IPS-NIHi7 (cell line): ENCODE results near the gene UROC1.
A peak's percentile ranks its signal among the peaks of the same experiment; 100 is the strongest.

Experiments used
- DNase-seq: peaks from one replicate; pipeline ENCODE4 v3.0.0; 2012; ENCODE audit warnings: mixed read lengths; ENCODE audit errors: extremely low spot score

Gene UROC1

GRCh38 chr3:126517291-126517951 is at the start of gene UROC1:
UROC1 (minus strand) TSS chr3:126517773; CDS start chr3:126517719, 54 bp downstream.
- DNase-seq = no peak

DNA sequence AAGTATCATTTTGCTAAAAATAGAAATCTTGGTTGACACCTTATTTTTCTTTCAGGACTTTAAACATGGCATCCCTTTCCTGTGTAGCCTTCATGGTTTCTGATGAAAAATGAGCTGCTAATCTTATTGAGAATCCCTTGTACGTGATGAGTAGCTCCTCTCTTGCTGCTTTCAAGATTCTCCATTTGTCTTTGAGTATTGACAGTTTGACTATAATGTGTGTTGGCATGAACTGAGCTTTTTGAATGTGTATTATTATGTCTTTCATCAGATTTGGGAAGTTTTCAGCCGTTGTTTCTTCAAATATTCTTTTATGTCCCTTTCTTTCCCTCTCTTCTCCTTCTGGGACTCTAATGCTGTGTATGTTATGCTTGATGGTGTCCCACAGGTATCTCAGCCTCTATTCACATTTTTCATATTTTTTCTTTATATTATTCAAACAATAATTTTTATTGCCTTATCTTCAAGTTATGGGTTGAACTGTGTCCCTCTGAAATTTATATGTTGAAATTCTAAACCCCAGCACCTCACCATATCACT is 45.2 kb upstream of the UROC1 start:
- no peak for DNase-seq

- peak; percentile 5 for DNase-seq
Measured at GRCh38 chr3:126558336-126559071, 40.9 kb upstream of the UROC1 start, which contains the start of gene C3orf22. C3orf22 (minus strand) TSS chr3:126558932; CDS start chr3:126553390, 5,542 bp downstream.

DNA sequence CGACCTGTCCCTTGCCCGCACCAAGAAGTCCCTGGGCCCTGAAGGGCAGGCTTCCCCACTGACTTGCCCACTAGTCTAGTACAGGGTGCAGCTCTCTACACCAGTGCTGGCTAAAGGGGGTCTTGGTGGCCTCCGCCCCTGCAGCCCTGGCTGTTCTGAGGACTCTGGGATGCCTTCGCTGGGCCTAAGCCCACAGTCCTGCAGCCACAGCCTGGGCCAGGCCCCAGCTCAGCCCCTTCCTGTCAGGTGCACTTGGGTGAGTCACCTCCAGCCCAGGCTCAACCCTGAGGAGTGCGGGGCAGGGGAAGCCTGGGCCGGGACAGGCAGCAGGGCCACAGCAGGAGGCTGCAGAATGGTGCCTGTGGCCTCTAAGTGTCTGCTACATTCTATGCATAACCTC is 40.2 kb upstream of the UROC1 start:
- peak; percentile 16 for DNase-seq

- no peak for DNase-seq
Measured at GRCh38 chr3:126557415-126557745, 39.8 kb upstream of the UROC1 start.

DNA sequence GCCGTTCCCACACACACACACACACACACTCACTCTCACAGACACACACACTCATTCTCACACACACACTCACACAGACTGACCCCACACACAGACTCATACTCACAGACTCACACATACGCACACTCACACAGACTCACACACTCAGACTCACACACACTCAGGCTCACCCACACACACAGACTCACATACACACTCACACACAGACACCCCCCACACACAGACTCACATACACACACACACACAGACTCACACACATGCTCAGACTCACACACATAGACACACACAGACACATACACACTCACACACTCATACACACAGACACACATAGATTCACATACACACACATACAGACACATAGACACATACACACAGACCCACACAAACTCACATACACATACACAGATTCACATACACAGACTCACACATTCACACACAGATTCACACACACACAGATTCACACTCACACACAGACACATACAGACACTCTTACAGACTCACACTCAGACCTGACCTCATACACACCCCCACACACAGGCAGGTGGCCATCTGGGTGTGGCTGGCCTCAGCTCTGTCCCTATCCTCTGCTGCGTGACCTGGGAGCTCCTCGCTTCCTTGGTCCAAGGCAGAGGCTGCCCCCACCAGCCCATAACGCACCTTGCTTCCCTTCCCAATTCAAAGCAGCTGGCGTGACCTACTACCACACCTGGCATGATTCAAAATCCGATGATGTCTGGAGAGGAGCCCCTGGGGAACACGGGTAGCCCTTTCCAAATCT is 39.3 kb upstream of the UROC1 start:
- DNase-seq = peak; percentile 9

DNA sequence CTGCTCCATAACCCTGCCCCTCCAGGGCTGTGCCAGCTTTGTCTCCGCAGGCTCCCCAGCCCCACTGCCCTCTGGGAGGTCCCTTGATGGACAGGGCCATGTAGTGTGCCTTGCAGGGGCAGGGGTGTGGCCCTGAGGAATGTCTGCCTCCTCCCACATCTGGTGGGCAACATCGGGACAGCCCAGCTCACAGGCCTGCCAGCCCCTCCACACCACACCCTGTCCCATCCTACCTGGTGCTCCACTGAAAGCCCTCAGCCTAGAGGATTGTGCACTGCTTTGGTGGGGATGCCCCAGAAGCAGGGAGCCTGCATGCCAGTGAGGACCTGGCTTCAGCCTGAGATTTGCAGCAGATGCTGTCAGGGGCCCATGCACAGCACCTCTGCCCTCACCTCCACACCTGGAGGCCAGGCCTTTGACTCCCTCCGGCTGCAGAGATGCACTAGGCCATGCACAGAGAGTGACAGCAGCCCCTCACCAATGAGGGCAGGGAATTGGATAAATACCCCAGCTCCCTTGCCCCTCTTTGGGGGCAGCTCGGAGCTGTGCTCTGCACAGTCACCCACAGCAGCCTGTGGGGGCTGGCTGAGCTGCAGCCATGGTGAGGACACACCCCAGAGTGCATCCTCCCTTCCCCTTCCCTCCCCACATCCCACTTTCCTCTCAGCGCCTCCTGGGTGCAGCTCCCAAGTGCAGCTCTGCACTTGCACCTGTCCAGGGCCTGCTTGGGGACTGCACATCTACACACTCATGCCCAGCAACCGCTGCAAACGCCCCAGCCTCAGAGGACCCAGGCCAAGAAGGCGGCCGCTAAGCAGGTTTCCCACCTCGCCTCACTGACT is 38.4 kb upstream of the UROC1 start:
- DNase-seq = peak; percentile 7

DNA sequence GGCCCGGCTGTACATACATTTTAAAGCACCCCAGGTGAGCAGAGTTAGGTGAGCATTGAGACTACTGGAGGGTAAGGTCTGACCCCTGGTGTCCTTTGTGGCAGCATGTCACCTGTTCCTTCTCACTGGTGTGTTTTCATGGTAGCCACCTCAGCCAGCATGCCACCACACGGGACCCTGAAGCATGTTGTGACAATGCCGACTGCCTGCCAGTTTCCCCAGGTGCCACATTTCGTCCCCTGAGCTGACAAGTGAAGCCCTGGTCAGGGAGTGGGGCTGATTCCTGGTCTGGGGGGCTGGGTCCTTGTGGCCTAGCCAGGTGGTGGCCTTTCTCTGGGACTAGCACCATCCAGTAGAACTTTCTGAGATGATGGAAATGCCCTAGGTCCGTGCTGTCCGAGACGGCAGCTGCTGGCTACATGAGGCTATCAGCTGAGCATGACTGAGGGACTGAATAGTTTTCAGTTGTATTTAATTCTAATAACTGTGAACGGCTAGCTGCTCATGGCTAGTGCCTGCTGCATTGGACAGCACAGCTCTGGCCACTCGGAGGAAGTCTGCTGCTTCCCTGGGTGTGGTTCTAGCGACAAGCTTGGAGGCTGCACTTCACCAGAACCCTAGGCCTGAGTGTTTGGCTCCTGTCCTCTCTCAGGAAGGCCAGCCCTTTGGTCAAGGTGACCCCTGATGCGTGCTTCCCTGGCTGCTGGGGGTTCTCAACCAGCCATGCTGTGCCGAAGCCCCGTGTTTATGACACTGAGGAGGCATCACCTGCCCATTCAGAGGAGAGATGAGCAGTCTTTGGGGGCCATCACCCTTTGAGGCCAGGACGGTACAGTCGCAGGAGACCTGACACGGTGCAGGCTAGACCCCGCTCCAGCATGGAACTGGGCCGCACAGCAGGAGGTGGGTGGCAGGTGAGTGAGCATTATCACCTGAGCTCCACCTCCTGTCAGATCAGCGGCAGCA is 37.3 kb upstream of the UROC1 start:
- peak; percentile 5 for DNase-seq

GRCh38 chr3:126553284-126554084 is 35.9 kb upstream of the UROC1 start:
- peak; percentile 6 for DNase-seq

- peak; percentile 4 for DNase-seq
Measured at GRCh38 chr3:126552688-126553283, 35.2 kb upstream of the UROC1 start.

DNA sequence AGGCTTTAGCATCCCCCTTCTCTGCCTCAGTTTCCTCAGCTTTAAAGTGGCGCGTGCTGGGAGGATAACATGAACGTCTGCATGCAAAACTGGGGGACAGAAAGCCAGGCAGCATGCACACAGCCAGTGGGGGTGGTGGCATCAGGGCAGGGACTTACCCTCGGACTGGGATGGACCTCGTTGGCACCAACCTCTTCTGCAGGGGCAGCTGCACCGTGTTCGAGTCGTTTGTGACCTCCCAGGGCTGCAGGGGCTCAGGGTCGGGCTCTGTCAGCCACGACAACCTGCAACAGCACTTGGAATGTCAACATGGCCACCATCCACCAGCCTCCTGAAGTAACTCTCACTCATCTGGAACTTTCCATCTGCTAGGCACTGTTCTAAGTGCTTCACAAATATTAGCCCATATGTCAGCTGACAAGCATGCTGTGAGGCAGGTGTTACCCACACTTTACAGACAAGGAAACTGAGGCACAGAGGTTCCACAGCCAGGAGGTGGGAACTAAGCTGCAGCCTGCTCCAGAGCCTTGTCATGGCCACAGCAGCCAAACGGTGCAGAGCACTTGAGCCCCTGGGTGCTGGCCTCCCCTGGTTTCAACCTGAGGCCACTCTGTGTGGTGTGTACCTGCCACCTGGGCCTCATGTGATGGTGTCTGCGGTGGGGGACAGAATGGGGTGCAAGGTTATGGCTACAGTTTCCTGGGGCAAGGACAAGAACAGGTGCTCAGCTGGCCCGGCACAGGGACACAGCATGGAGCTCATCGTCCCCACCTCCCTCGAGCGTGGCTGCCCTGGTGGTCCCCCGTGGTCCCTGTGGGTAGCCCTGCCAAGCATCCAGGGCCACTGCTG is 34.5 kb upstream of the UROC1 start:
- peak; percentile 6 for DNase-seq

DNA sequence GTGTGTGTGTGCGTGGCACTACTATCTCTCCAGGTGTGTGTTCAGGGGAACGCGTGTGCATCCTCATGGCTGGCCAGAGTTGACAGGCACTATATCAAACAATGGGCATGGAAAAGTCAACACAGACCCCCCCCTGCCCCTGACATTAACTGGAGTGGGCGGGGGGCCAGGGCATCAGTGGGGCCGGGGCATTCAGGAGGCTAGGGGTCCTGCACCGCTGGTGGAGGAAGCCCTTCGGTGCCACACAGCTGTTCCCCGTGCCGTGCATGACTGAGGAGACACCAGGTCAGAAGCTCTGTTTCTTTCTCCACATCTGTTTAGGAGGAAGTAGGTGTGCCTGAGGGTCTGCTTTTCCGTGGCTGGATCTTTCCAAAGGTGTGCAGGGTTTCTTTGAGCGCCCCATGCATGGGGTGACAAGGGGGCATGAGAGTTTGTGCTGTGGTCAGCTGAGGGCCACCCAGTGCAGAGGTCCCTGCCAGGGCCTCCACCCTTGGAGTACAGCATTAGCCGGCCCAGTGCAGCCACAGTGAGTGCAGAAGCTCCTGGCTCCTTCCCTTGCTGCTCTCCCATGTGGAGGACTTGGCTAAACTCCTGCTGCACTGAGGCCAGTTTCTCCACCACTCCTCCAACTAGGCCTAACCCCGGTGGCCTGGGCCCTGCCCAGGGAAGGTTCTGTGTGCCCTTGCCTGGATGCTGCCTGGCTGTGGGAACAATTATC is 33.7 kb upstream of the UROC1 start:
- peak; percentile 7 for DNase-seq

DNA sequence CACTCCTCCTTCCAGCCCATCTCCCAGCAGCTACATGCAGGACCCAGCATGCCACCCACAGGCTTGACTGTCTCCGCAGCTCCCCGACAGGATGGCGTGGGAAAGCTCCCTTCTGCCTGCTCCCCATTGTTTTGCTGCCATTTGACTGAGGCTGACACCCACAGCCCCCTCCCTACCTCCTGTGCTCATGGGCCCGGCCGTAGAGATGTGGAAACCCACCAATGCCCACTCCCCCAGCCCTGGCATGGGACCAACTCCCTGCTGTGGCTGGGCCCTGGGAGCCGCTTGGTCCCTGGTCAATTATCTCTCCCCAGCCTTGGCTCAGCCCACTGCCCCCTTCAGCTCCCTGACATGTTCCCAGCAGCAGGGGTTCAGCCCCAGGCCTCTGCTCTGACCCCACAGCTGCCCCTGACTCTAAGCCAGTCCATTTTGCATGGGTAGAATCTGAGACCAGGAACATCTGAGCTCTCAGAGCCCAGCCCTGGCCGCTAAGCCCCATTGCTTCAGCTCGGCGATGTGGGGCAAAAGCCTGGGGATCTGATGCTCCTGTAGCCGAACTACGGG is 33.0 kb upstream of the UROC1 start:
- no peak for DNase-seq

DNA sequence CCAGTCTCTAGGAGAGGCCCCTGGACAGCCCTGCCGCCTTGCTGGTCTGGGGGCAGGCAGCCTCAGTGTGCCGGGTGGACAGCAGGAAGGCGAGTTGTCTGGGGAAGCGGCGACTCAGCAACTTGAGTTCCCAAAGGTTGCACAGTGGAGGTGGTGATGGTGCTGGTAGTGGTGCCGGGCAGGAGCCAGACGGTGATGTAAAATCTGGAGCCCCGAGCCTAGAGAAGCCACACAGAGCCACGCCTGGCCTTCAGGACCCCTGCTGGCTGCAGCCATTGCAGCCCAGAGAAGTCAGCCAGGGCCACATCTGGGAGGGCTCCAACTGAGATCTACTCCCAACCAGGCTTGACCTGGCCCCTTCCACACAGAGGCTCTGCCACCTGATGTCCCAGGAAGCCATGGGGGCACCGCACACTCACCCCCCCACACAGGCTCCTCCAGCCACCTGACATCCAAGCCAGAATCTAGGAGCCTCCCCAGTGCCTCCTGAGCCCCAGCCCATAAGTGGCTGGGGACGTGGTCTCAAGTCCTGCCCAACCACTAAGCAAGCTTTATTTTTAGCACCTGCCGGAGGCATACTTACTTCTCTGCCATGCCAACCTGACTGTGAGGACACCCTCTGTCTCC is 32.4 kb upstream of the UROC1 start:
- peak; percentile 16 for DNase-seq

- DNase-seq = peak; percentile 56
Measured at GRCh38 chr3:126548556-126549466, 31.2 kb upstream of the UROC1 start.
